ENCODE results near the gene NKD2. TPM values are rescaled to one million over a fixed set of nuclear protein-coding genes. Genes with fewer than 3 reads are reported as not detected.

Gene NKD2
- total RNA-seq, 2 experiments from 2014 or later, result 0.38 TPM

- Histone ChIP-seq H4K20me1 (ENCODE audit: insufficient read depth, low read length) (no peaks in the 10 kb centered on the region), H3K4me2 (ENCODE audit: low read length) (no peak overlapping the region), H3K4me1 (ENCODE audit: insufficient read depth, low read length, poor library complexity, severe bottlenecking) (no peaks in the 10 kb centered on the region), H2AFZ (ENCODE audit: low read length) (no peak overlapping the region), H3K9me3 (ENCODE audit: low read length) (no peaks in the 10 kb centered on the region), H3K79me2 (ENCODE audit: insufficient read depth, low read depth, low read length) (no peaks in the 10 kb centered on the region), H3K36me3 (ENCODE audit: insufficient read depth, low read length) (no peaks in the 10 kb centered on the region), H3K9me2 (ENCODE audit: insufficient read depth, low read length) (no peaks in the 10 kb centered on the region), H3K4me3 (ENCODE audit: low read depth, low read length, poor library complexity, severe bottlenecking) (no peak overlapping the region), H3K27ac (ENCODE audit: low read depth, low read length, poor library complexity, severe bottlenecking) (no peak overlapping the region)
- TF ChIP-seq EZH2phosphoT487 (IDR thresholded peaks at IDR 0.05; ENCODE audit: borderline replicate concordance, low read depth, low read length), result no peak
- CTCF ChIA-PET (ENCODE audit: unreplicated experiment), result no interaction called here
- BruUV-seq (replicated peaks), result no TSS peak
- DNase-seq (ENCODE audit: low spot score), result no peak
- intact Hi-C loops (cut with micrococcal nuclease; ENCODE audit: unreplicated experiment), result no loop called here
- POLR2A ChIA-PET, result no interaction called here
Measured at GRCh38 chr5:981456-981855, 27.1 kb upstream of the NKD2 start.

- H3K79me2 ChIP-seq (ENCODE audit: insufficient read depth, low read depth, low read length), result no peaks in the 10 kb centered on the region
- intact Hi-C loops (cut with micrococcal nuclease; ENCODE audit: unreplicated experiment), result no loop called here
- H3K27ac ChIP-seq (ENCODE audit: low read depth, low read length, poor library complexity, severe bottlenecking), result no peak overlapping the region
- BruUV-seq (replicated peaks), result no TSS peak
- no peaks in the 10 kb centered on the region for H3K4me1 ChIP-seq (ENCODE audit: insufficient read depth, low read length, poor library complexity, severe bottlenecking)
- no peak overlapping the region for H3K4me3 ChIP-seq (ENCODE audit: low read depth, low read length, poor library complexity, severe bottlenecking)
- no peaks in the 10 kb centered on the region for H3K9me2 ChIP-seq (ENCODE audit: insufficient read depth, low read length)
- no peak overlapping the region for H3K4me2 ChIP-seq (ENCODE audit: low read length)
- no peaks in the 10 kb centered on the region for H4K20me1 ChIP-seq (ENCODE audit: insufficient read depth, low read length)
- peak; percentile 13 for DNase-seq (ENCODE audit: low spot score)
- POLR2A ChIA-PET, result no interaction called here
- H2AFZ ChIP-seq (ENCODE audit: low read length), result no peak overlapping the region
- no peaks in the 10 kb centered on the region for H3K36me3 ChIP-seq (ENCODE audit: insufficient read depth, low read length)
- CTCF ChIA-PET (ENCODE audit: unreplicated experiment), result interaction anchor here (0.5 kb wide), 1 partner anchor 148 kb away, joined by 6 read pairs; no protein-coding TSS in a partner anchor
- peak; percentile 73 for TF ChIP-seq CTCF (conservative IDR thresholded peaks at IDR 0.05; ENCODE audit: low read length)
- no peak for TF ChIP-seq EZH2phosphoT487 (IDR thresholded peaks at IDR 0.05; ENCODE audit: borderline replicate concordance, low read depth, low read length)
- no peaks in the 10 kb centered on the region for H3K9me3 ChIP-seq (ENCODE audit: low read length)
Measured at GRCh38 chr5:982377-983237, 26.0 kb upstream of the NKD2 start.

GRCh38 chr5:983238-983524 lies 25.4 kb upstream of the NKD2 start:
- no peak for DNase-seq (ENCODE audit: low spot score)
- BruUV-seq (replicated peaks), result no TSS peak
- no peak overlapping the region for H3K27ac ChIP-seq (ENCODE audit: low read depth, low read length, poor library complexity, severe bottlenecking)
- no peaks in the 10 kb centered on the region for H3K9me2 ChIP-seq (ENCODE audit: insufficient read depth, low read length)
- no peaks in the 10 kb centered on the region for H3K36me3 ChIP-seq (ENCODE audit: insufficient read depth, low read length)
- ChIA-PET POLR2A (no interaction called here), CTCF (ENCODE audit: unreplicated experiment) (no interaction called here)
- H4K20me1 ChIP-seq (ENCODE audit: insufficient read depth, low read length), result no peaks in the 10 kb centered on the region
- intact Hi-C loops (cut with micrococcal nuclease; ENCODE audit: unreplicated experiment), result no loop called here
- no peak overlapping the region for H3K4me2 ChIP-seq (ENCODE audit: low read length)
- H3K79me2 ChIP-seq (ENCODE audit: insufficient read depth, low read depth, low read length), result no peaks in the 10 kb centered on the region
- H3K4me1 ChIP-seq (ENCODE audit: insufficient read depth, low read length, poor library complexity, severe bottlenecking), result no peaks in the 10 kb centered on the region
- TF ChIP-seq EZH2phosphoT487 (IDR thresholded peaks at IDR 0.05; ENCODE audit: borderline replicate concordance, low read depth, low read length) (no peak), CTCF (conservative IDR thresholded peaks at IDR 0.05; ENCODE audit: low read length) (no peak)
- no peaks in the 10 kb centered on the region for H3K9me3 ChIP-seq (ENCODE audit: low read length)
- no peak overlapping the region for H2AFZ ChIP-seq (ENCODE audit: low read length)
- no peak overlapping the region for H3K4me3 ChIP-seq (ENCODE audit: low read depth, low read length, poor library complexity, severe bottlenecking)

Measured in OCI-LY7 (cell line).